MCF 10A (cell line): Measurements from ENCODE around the gene RRAGD. TPM values are rescaled to one million over a fixed set of nuclear protein-coding genes. Genes with fewer than 3 reads are reported as not detected.

Experiments
- BruUV-seq: library from RNA; stranded (reverse); fragments of 400-500 nt; replicated peaks from 2 replicates; lab custom pipeline; 2021; lab: Mats Ljungman, UMichigan
- CTCF ChIA-PET: fragments of 300-600 bp; sonication (Branson Sonifier 250); formaldehyde crosslinking; extraction: SDS; loops from one replicate; lab custom pipeline; 2021; ENCODE audit warnings: antibody characterized with exemption, inconsistent platforms; lab: Yijun Ruan, JAX
- POLR2A ChIA-PET: fragments of 300-600, 350-650 bp; sonication (Branson Sonifier 250); formaldehyde crosslinking; extraction: SDS; loops from one replicate; lab custom pipeline; 2020; ENCODE audit warnings: antibody characterized with exemption, inconsistent platforms; lab: Yijun Ruan, JAX
- DNase-seq: peaks from one replicate; pipeline ENCODE4 v3.0.0-alpha.2; 2018; ENCODE audit not compliant: unreplicated experiment
- H3K27ac Mint-ChIP-seq: one replicate; pipeline ENCODE4 v1.8.0; 2022; ENCODE audit warnings: mild to moderate bottlenecking, low read depth, mixed read lengths; ENCODE audit not compliant: unreplicated experiment
- H3K27me3 Mint-ChIP-seq: one replicate; pipeline ENCODE4 v1.8.0; 2022; ENCODE audit warnings: mixed read lengths; ENCODE audit not compliant: insufficient read depth, unreplicated experiment
- H3K36me3 Mint-ChIP-seq: one replicate; pipeline ENCODE4 v1.8.0; 2022; ENCODE audit warnings: mild to moderate bottlenecking, moderate library complexity, mixed read lengths; ENCODE audit not compliant: insufficient read depth, unreplicated experiment
- H3K4me1 Mint-ChIP-seq: one replicate; pipeline ENCODE4 v1.8.0; 2022; ENCODE audit warnings: mixed read lengths; ENCODE audit not compliant: insufficient read depth, unreplicated experiment
- H3K4me3 Mint-ChIP-seq: one replicate; pipeline ENCODE4 v1.8.0; 2022; ENCODE audit warnings: mild to moderate bottlenecking, moderate library complexity, mixed read lengths; ENCODE audit not compliant: unreplicated experiment
- H3K9me3 Mint-ChIP-seq: one replicate; pipeline ENCODE4 v1.8.0; 2022; ENCODE audit warnings: mixed read lengths; ENCODE audit not compliant: unreplicated experiment
- CTCF ChIP-seq: fragments of 200-600 bp; IDR thresholded peaks from one replicate; pipeline ENCODE4 v1.8.0; 2022; ENCODE audit warnings: antibody characterized with exemption, mild to moderate bottlenecking; ENCODE audit not compliant: unreplicated experiment
- intact Hi-C: fragments of 100-400 bp; cut with micrococcal nuclease; formaldehyde crosslinking; loops from 2 replicates; pipeline ENCODE4 v1.14.1; 2022
- total RNA-seq: library from RNA; stranded (reverse); gene quantifications from 2 replicates; pipeline ENCODE4 v1.2.3, GENCODE V29; 2022

Gene RRAGD
- total RNA-seq, 1 experiment from 2014 or later, result 0.33 TPM

- Mint-ChIP-seq H3K4me3 (no peak overlapping the region), H3K36me3 (no peaks in the 10 kb centered on the region), H3K27me3 (peaks cover 12% of the 10 kb centered on the region), H3K9me3 (no peaks in the 10 kb centered on the region), H3K4me1 (no peaks in the 10 kb centered on the region), H3K27ac (no peak overlapping the region)
- intact Hi-C loops, result no loop called here
- no TSS peak for BruUV-seq
- ChIA-PET POLR2A (interaction anchor here (0.7 kb wide), 1 partner anchor 12 kb away, joined by 3 read pairs; no protein-coding TSS in a partner anchor), CTCF (interaction anchor here (0.5 to 2.5 kb wide), 4 partner anchors 11 to 175 kb away, joined by 3 to 12 read pairs (median 4); no protein-coding TSS in a partner anchor)
- no peak for DNase-seq
- no peak for TF ChIP-seq CTCF
Observed at GRCh38 chr6:89440200-89440599, 28.1 kb upstream of the RRAGD start.

DNA sequence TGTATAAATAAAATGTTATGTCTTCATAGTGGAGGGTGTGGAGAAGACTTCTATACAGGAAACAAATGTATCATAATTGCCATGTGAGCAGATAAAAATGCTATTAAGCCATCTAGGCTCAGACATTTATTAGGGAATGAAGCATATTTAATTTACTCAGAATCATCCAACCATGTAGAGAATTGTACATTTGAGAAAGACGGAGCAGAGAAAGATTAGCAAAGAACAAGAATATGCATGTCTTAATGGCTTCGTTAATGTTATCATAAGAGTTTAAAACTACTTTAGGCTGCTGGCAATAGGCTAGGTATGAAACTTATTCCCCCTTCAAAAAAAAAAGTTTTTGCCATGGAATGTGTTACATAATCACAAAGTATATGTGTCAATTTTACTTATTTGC, 26.9 kb upstream of the RRAGD start:
- BruUV-seq, result no TSS peak
- DNase-seq, result no peak
- Mint-ChIP-seq H3K36me3 (no peaks in the 10 kb centered on the region), H3K27ac (no peak overlapping the region), H3K9me3 (no peaks in the 10 kb centered on the region), H3K27me3 (peaks cover 12% of the 10 kb centered on the region), H3K4me3 (no peak overlapping the region), H3K4me1 (no peaks in the 10 kb centered on the region)
- intact Hi-C loops, result loop anchor here (10.0 kb wide), 1 partner anchor 496 kb away; no protein-coding TSS in a partner anchor
- CTCF ChIA-PET, result no interaction called here
- no peak for TF ChIP-seq CTCF
- POLR2A ChIA-PET, result no interaction called here

- BruUV-seq, result no TSS peak
- TF ChIP-seq CTCF, result no peak
- H3K9me3 Mint-ChIP-seq, result no peaks in the 10 kb centered on the region
- H3K4me3 Mint-ChIP-seq, result no peak overlapping the region
- H3K27me3 Mint-ChIP-seq, result peaks cover 8% of the 10 kb centered on the region
- no peak overlapping the region for H3K27ac Mint-ChIP-seq
- ChIA-PET CTCF (interaction anchor here (0.7 to 3.4 kb wide), 2 partner anchors 161 to 172 kb away, joined by 3 to 25 read pairs; no protein-coding TSS in a partner anchor), POLR2A (no interaction called here)
- no peak for DNase-seq
- no peaks in the 10 kb centered on the region for H3K36me3 Mint-ChIP-seq
- H3K4me1 Mint-ChIP-seq, result no peaks in the 10 kb centered on the region
- intact Hi-C loops, result loop anchor here (10.0 kb wide), 1 partner anchor 497 kb away; no protein-coding TSS in a partner anchor
Observed at GRCh38 chr6:89438248-89438647, 26.2 kb upstream of the RRAGD start.

GRCh38 chr6:89436226-89436625, 24.2 kb upstream of the RRAGD start:
- Mint-ChIP-seq H3K27ac (no peak overlapping the region), H3K4me1 (no peaks in the 10 kb centered on the region), H3K9me3 (no peaks in the 10 kb centered on the region), H3K27me3 (peaks cover 9% of the 10 kb centered on the region), H3K4me3 (no peak overlapping the region), H3K36me3 (no peaks in the 10 kb centered on the region)
- POLR2A ChIA-PET, result no interaction called here
- intact Hi-C loops, result loop anchor here (10.0 kb wide), 1 partner anchor 499 kb away; no protein-coding TSS in a partner anchor
- no TSS peak for BruUV-seq
- DNase-seq, result no peak
- TF ChIP-seq CTCF, result no peak
- CTCF ChIA-PET, result interaction anchor here (0.7 to 3.4 kb wide), 6 partner anchors 8 to 202 kb away, joined by 3 to 25 read pairs (median 4); partner anchors contain the start of gene LYRM2
